ENCODE data around the gene TMEM187. TPM values are rescaled to one million over a fixed set of nuclear protein-coding genes. Genes with fewer than 3 reads are reported as not detected.

TMEM187 gene
- total and polyA plus RNA-seq, 2 experiments from 2014 or later, result 8.7 to 12.1 TPM

DNA sequence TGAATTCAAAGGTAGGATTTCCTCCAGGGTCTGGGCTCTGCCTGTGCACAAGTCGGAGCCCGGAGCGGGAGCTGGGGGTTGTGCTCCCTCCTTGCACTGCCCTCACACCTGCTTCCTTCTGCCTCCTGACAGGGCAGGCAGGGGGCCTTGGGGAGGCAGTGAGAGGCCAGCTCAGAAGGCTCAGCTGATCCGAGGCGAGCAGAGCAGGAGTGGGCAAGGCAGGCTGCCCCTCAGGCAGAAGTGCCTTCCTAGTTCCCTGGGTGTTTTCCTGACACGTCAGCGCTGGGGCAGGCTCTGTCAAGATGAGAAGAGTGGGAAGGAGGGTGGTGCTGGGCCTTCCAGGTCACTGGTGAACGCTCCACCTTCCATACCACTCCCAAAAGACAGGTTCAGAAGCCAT is 52.7 kb downstream of the TMEM187 start:
- H3K27ac ChIP-seq, result no peak overlapping the region
- H2AFZ ChIP-seq, result no peak overlapping the region
- WGBS (ENCODE audit: low lambda C conversion rate, missing lambda C conversion rate), result 83% methylated on average over 8 of the region's 8 CpGs
- H3K9me2 ChIP-seq (replicated peaks; ENCODE audit: insufficient read depth), result no peaks in the 10 kb centered on the region
- H3K36me3 ChIP-seq (replicated peaks; ENCODE audit: insufficient read depth, low read depth), result no peaks in the 10 kb centered on the region
- no peak for DNase-seq (ENCODE audit: low spot score)
- H3K4me3 ChIP-seq, result no peak overlapping the region
- no peaks in the 10 kb centered on the region for H4K20me1 ChIP-seq (ENCODE audit: insufficient read depth, poor library complexity, severe bottlenecking)
- no peak for TF ChIP-seq EZH2phosphoT487 (IDR thresholded peaks at IDR 0.05; ENCODE audit: low read depth, severe bottlenecking, unreplicated experiment)
- H3K4me2 ChIP-seq, result no peak overlapping the region
- H3K4me1 ChIP-seq (ENCODE audit: insufficient read depth), result peaks cover 8% of the 10 kb centered on the region
- no peaks in the 10 kb centered on the region for H3K9me3 ChIP-seq (ENCODE audit: low read depth)
- no peaks in the 10 kb centered on the region for H3K79me2 ChIP-seq
- no peaks in the 10 kb centered on the region for H3K27me3 ChIP-seq

DNA sequence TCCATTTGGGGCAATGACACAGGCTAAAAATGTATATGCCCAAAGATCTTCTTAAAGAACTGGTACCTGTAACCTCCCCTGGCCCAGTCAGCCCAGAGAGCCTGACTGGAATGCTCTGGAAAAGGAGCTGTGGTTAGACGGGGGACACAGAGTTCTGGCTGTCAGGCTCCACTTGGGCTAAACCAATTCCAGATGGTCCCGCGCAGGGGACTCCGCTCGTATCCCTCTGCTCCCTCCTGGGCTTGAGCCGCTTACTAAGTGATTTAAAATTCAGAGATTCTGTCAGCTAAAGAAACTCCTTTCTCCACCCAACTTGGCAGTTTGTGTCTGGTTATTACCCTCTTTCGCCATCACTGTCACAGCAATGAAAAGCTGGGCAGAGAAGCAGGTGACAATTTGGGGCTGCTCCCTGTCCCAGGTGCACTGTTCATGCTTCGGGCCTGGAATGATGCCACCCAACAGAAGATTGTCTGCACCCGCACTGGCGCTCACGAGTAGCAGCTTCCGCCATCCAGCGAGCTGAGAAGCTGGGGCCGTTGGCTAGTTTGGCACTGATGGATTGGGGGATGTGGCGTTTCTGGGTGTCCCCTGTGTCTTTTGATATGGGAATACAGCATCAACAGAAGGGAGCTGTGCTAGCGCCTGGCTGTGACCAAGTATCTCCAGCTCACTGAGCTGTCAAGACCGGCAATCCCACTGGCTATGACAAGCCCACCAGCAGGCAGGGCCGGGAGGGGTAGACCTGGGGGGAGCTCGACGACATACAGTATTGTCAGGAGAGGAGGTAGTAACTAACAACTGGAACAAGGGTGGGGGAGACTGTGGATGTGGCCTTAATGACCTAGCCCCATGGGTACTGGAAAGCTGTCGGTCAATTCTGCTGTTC is 53.8 kb downstream of the TMEM187 start:
- Histone ChIP-seq H3K27ac (no peak overlapping the region), H3K9me2 (replicated peaks; ENCODE audit: insufficient read depth) (no peaks in the 10 kb centered on the region), H4K20me1 (ENCODE audit: insufficient read depth, poor library complexity, severe bottlenecking) (no peaks in the 10 kb centered on the region), H3K4me3 (no peak overlapping the region), H2AFZ (no peak overlapping the region), H3K9me3 (ENCODE audit: low read depth) (no peaks in the 10 kb centered on the region), H3K27me3 (no peaks in the 10 kb centered on the region), H3K79me2 (no peaks in the 10 kb centered on the region), H3K4me2 (no peak overlapping the region), H3K36me3 (replicated peaks; ENCODE audit: insufficient read depth, low read depth) (no peaks in the 10 kb centered on the region), H3K4me1 (ENCODE audit: insufficient read depth) (no peaks in the 10 kb centered on the region)
- WGBS (ENCODE audit: low lambda C conversion rate, missing lambda C conversion rate), result 88% methylated on average over 21 of the region's 21 CpGs
- DNase-seq (ENCODE audit: low spot score), result no peak
- TF ChIP-seq, protein P1, sequence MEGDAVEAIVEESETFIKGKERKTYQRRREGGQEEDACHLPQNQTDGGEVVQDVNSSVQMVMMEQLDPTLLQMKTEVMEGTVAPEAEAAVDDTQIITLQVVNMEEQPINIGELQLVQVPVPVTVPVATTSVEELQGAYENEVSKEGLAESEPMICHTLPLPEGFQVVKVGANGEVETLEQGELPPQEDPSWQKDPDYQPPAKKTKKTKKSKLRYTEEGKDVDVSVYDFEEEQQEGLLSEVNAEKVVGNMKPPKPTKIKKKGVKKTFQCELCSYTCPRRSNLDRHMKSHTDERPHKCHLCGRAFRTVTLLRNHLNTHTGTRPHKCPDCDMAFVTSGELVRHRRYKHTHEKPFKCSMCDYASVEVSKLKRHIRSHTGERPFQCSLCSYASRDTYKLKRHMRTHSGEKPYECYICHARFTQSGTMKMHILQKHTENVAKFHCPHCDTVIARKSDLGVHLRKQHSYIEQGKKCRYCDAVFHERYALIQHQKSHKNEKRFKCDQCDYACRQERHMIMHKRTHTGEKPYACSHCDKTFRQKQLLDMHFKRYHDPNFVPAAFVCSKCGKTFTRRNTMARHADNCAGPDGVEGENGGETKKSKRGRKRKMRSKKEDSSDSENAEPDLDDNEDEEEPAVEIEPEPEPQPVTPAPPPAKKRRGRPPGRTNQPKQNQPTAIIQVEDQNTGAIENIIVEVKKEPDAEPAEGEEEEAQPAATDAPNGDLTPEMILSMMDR (IDR thresholded peaks at IDR 0.05; ENCODE audit: poor library complexity), result no peak
- TF ChIP-seq EZH2phosphoT487 (IDR thresholded peaks at IDR 0.05; ENCODE audit: low read depth, severe bottlenecking, unreplicated experiment) (no peak), EZH2 (IDR thresholded peaks at IDR 0.05; ENCODE audit: borderline replicate concordance) (no peak)

DNA sequence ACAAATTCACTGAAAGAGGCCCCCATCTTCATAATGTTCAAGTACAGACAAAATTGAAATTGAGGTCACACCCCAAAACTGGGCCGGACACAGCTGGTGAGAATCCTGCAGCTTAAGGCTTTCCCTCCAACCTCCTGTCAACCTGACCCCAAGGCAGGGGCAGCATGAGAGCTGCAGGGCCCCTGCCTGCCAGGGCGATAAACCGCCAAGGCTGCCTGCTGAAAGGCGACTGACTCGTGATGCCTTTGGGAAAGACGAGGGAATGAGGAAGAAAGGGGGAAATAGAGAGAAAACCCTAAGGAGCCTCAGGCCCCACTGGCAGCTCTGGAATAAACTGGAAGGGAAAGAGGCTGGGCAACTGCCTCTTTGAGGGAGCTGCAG is 54.5 kb downstream of the TMEM187 start:
- DNase-seq (ENCODE audit: low spot score), result no peak
- Histone ChIP-seq H3K79me2 (no peaks in the 10 kb centered on the region), H3K36me3 (replicated peaks; ENCODE audit: insufficient read depth, low read depth) (no peaks in the 10 kb centered on the region), H3K27ac (no peak overlapping the region), H3K27me3 (no peaks in the 10 kb centered on the region), H3K4me1 (ENCODE audit: insufficient read depth) (no peaks in the 10 kb centered on the region), H3K4me3 (no peak overlapping the region), H2AFZ (no peak overlapping the region), H3K9me3 (ENCODE audit: low read depth) (no peaks in the 10 kb centered on the region), H4K20me1 (ENCODE audit: insufficient read depth, poor library complexity, severe bottlenecking) (no peaks in the 10 kb centered on the region), H3K9me2 (replicated peaks; ENCODE audit: insufficient read depth) (no peaks in the 10 kb centered on the region), H3K4me2 (no peak overlapping the region)
- no peak for TF ChIP-seq EZH2 (IDR thresholded peaks at IDR 0.05; ENCODE audit: borderline replicate concordance)
- TF ChIP-seq, protein P1 (IDR thresholded peaks at IDR 0.05; ENCODE audit: poor library complexity), result no peak
- TF ChIP-seq EZH2phosphoT487 (IDR thresholded peaks at IDR 0.05; ENCODE audit: low read depth, severe bottlenecking, unreplicated experiment), result no peak
- 86% methylated on average over 6 of the region's 6 CpGs for WGBS (ENCODE audit: low lambda C conversion rate, missing lambda C conversion rate)

DNA sequence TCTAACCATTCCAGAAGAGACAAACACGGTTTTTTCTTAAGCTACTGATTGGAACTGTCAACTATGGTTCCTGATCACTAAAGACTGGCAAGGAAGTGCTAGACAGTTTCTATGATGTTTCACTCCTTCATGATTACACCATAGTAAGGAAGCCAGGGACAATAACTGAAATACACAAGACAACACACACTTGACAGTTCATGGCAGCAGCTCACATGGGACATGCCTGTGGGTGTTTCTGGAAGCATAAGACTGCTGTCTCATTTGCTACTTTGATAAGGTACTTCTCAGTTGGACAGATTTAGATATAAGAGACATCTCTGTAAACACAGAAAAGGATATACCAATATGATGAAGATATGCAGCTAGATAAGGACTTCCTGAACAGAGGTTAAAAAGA is 55.4 kb downstream of the TMEM187 start:
- Histone ChIP-seq H3K9me2 (replicated peaks; ENCODE audit: insufficient read depth) (no peaks in the 10 kb centered on the region), H3K4me1 (ENCODE audit: insufficient read depth) (no peaks in the 10 kb centered on the region), H2AFZ (no peak overlapping the region), H3K27ac (no peak overlapping the region), H3K36me3 (replicated peaks; ENCODE audit: insufficient read depth, low read depth) (no peaks in the 10 kb centered on the region), H4K20me1 (ENCODE audit: insufficient read depth, poor library complexity, severe bottlenecking) (no peaks in the 10 kb centered on the region), H3K79me2 (no peaks in the 10 kb centered on the region), H3K4me2 (no peak overlapping the region), H3K9me3 (ENCODE audit: low read depth) (no peaks in the 10 kb centered on the region), H3K4me3 (no peak overlapping the region), H3K27me3 (no peaks in the 10 kb centered on the region)
- TF ChIP-seq, protein P1 (IDR thresholded peaks at IDR 0.05; ENCODE audit: poor library complexity), result no peak
- TF ChIP-seq EZH2phosphoT487 (IDR thresholded peaks at IDR 0.05; ENCODE audit: low read depth, severe bottlenecking, unreplicated experiment) (no peak), EZH2 (IDR thresholded peaks at IDR 0.05; ENCODE audit: borderline replicate concordance) (no peak)
- 40% methylated on average over 1 of the region's 1 CpG for WGBS (ENCODE audit: low lambda C conversion rate, missing lambda C conversion rate)
- no peak for DNase-seq (ENCODE audit: low spot score)
